Measurements from ENCODE around the gene EDEM2. TPM values are rescaled to one million over a fixed set of nuclear protein-coding genes. Genes with fewer than 3 reads are reported as not detected.

EDEM2 gene
- total RNA-seq, 1 experiment from 2014 or later: 28.5 TPM

DNA sequence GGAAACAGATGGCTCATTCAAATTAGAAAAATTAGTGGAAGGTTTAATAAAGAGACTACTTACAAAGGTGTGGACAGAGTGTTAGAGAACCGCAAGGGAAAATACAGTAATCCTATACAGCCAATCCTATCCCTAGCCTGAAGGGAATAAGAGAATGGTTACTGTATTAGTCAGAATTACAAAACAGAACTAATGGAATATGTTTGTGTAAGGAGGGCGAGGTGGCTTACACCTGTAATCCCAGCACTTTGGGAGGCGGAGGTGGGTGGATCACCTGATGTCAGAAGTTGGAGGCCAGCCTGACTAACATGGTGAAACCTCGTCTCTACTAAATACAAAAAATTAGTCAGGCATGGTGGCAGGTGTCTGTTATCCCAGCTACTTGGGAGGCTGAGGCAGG is 38.2 kb downstream of the EDEM2 start:
- 0 out of 2 replicates have a peak overlapping the region, but pooled peaks have one; percentile 1 for H2AFZ ChIP-seq (ENCODE audit: low read length)
- POLR2A ChIA-PET (ENCODE audit: unreplicated experiment): no interaction called here
- TF ChIP-seq EZH2phosphoT487 (IDR thresholded peaks at IDR 0.05; ENCODE audit: borderline replicate concordance, low read length): no peak
- no peak for TF ChIP-seq EZH2 (IDR thresholded peaks at IDR 0.05; ENCODE audit: low read length, unreplicated experiment)
- TF ChIP-seq, protein P1, sequence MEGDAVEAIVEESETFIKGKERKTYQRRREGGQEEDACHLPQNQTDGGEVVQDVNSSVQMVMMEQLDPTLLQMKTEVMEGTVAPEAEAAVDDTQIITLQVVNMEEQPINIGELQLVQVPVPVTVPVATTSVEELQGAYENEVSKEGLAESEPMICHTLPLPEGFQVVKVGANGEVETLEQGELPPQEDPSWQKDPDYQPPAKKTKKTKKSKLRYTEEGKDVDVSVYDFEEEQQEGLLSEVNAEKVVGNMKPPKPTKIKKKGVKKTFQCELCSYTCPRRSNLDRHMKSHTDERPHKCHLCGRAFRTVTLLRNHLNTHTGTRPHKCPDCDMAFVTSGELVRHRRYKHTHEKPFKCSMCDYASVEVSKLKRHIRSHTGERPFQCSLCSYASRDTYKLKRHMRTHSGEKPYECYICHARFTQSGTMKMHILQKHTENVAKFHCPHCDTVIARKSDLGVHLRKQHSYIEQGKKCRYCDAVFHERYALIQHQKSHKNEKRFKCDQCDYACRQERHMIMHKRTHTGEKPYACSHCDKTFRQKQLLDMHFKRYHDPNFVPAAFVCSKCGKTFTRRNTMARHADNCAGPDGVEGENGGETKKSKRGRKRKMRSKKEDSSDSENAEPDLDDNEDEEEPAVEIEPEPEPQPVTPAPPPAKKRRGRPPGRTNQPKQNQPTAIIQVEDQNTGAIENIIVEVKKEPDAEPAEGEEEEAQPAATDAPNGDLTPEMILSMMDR (conservative IDR thresholded peaks at IDR 0.05; ENCODE audit: low read depth, low read length): no peak
- H3K4me2 ChIP-seq (ENCODE audit: low read length): peak overlapping the region; percentile 24; the same call in 1 of the 2 replicates
- no peaks in the 10 kb centered on the region for H3K9me3 ChIP-seq (ENCODE audit: low read length)
- no peaks in the 10 kb centered on the region for H3K79me2 ChIP-seq (ENCODE audit: low read length)
- no peaks in the 10 kb centered on the region for H3K9me2 ChIP-seq (replicated peaks; ENCODE audit: low read length)
- 0 out of 2 replicates have a peak overlapping the region, but pooled peaks have one; percentile 14 for H3K27ac ChIP-seq (ENCODE audit: low read length)
- ATAC-seq (peak; percentile 87), DNase-seq (peak; percentile 78)
- CTCF ChIA-PET: no interaction called here
- H3K4me3 ChIP-seq (ENCODE audit: low read length): no peak overlapping the region
- no peak overlapping the region for H3K9ac ChIP-seq (ENCODE audit: low read length)
- H4K20me1 ChIP-seq (ENCODE audit: low read length): no peaks in the 10 kb centered on the region
- H3K27me3 ChIP-seq (ENCODE audit: low read length): no peaks in the 10 kb centered on the region
- BruUV-seq (replicated peaks): no TSS peak
- peaks cover 16% of the 10 kb centered on the region for H3K4me1 ChIP-seq (ENCODE audit: insufficient read depth, low read length)
- H3F3A ChIP-seq (ENCODE audit: low read length, unreplicated experiment): peaks cover 5% of the 10 kb centered on the region
- no peaks in the 10 kb centered on the region for H3K36me3 ChIP-seq (ENCODE audit: low read depth, low read length)
- intact Hi-C loops (cut with micrococcal nuclease): no loop called here

DNA sequence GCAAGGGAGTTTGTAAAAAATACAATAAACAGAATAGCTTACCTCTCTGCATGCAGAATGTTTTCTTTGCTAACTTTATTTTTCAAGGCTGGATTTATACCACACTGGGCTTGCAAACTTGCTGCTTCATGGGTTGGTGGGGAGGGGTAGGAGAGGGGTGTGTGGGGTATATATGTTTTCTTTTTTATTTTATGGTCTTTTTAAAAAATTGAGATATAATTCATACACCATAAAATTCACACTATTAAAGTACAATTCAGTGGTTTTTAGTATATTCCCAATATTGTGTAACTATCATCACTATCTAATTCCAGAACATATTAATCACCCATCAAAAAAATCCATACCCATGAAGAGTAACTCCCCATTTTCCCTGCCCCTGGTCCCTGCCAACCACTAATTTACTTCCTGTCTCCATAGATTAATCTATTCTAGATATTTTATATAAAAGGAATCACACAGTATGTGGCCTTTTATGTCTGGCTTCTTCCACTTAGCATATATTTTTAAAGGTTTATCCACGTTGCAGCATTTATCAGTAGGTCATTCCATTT is 40.2 kb downstream of the EDEM2 start:
- Histone ChIP-seq H3K36me3 (ENCODE audit: low read depth, low read length) (no peaks in the 10 kb centered on the region), H3K4me3 (ENCODE audit: low read length) (no peak overlapping the region), H3K9me2 (replicated peaks; ENCODE audit: low read length) (no peaks in the 10 kb centered on the region), H4K20me1 (ENCODE audit: low read length) (no peaks in the 10 kb centered on the region), H3K4me2 (ENCODE audit: low read length) (no peak overlapping the region), H3K27me3 (ENCODE audit: low read length) (no peaks in the 10 kb centered on the region), H3K4me1 (ENCODE audit: insufficient read depth, low read length) (peaks cover 16% of the 10 kb centered on the region), H3K79me2 (ENCODE audit: low read length) (no peaks in the 10 kb centered on the region), H3F3A (ENCODE audit: low read length, unreplicated experiment) (peaks cover 5% of the 10 kb centered on the region), H3K9me3 (ENCODE audit: low read length) (no peaks in the 10 kb centered on the region), H3K27ac (ENCODE audit: low read length) (no peak overlapping the region), H2AFZ (ENCODE audit: low read length) (no peak overlapping the region), H3K9ac (ENCODE audit: low read length) (no peak overlapping the region)
- ATAC-seq (no peak), DNase-seq (no peak)
- CTCF ChIA-PET: no interaction called here
- POLR2A ChIA-PET (ENCODE audit: unreplicated experiment): no interaction called here
- BruUV-seq (replicated peaks): no TSS peak
- intact Hi-C loops (cut with micrococcal nuclease): no loop called here
- TF ChIP-seq, protein P1 (conservative IDR thresholded peaks at IDR 0.05; ENCODE audit: low read depth, low read length): no peak
- TF ChIP-seq EZH2 (IDR thresholded peaks at IDR 0.05; ENCODE audit: low read length, unreplicated experiment): no peak
- TF ChIP-seq EZH2phosphoT487 (IDR thresholded peaks at IDR 0.05; ENCODE audit: borderline replicate concordance, low read length): no peak

DNA sequence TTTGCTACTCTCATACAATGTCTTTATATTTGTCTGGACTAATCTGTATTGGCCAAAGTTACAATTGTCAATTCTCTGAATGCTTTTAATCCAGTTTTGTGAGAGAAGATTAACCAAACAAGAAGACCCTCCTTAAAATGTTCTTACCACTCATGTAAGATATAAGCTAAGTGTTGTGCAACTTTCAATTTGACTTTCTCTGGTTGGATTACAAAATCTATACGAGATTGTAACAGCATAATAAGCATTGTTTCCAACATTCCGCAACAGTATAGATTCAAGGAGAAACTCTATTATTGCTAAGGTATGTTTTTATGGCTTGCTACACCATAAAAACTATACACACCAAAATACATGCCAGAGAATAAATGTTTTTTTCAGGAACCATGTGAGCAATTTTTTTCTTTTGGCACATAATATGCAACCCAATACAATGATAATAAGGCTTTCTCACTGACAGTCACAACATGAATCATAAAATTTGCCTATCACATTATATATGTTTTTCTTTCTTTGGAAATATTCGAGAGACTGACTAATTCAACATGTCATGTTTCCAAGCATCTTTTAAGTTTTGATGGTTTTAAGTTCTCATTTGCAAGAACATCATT is 42.3 kb downstream of the EDEM2 start:
- TF ChIP-seq, protein P1 (conservative IDR thresholded peaks at IDR 0.05; ENCODE audit: low read depth, low read length): no peak
- TF ChIP-seq EZH2phosphoT487 (IDR thresholded peaks at IDR 0.05; ENCODE audit: borderline replicate concordance, low read length) (no peak), EZH2 (IDR thresholded peaks at IDR 0.05; ENCODE audit: low read length, unreplicated experiment) (no peak)
- no peak for ATAC-seq
- DNase-seq: no peak
- Histone ChIP-seq H3K9ac (ENCODE audit: low read length) (no peak overlapping the region), H3K27ac (ENCODE audit: low read length) (no peak overlapping the region), H3K9me3 (ENCODE audit: low read length) (no peaks in the 10 kb centered on the region), H3K4me1 (ENCODE audit: insufficient read depth, low read length) (peaks cover 4% of the 10 kb centered on the region), H3F3A (ENCODE audit: low read length, unreplicated experiment) (no peaks in the 10 kb centered on the region), H3K9me2 (replicated peaks; ENCODE audit: low read length) (no peaks in the 10 kb centered on the region), H2AFZ (ENCODE audit: low read length) (no peak overlapping the region), H3K4me2 (ENCODE audit: low read length) (no peak overlapping the region), H3K36me3 (ENCODE audit: low read depth, low read length) (no peaks in the 10 kb centered on the region), H3K27me3 (ENCODE audit: low read length) (no peaks in the 10 kb centered on the region), H3K79me2 (ENCODE audit: low read length) (no peaks in the 10 kb centered on the region), H4K20me1 (ENCODE audit: low read length) (no peaks in the 10 kb centered on the region), H3K4me3 (ENCODE audit: low read length) (no peak overlapping the region)
- POLR2A ChIA-PET (ENCODE audit: unreplicated experiment): no interaction called here
- intact Hi-C loops (cut with micrococcal nuclease): no loop called here
- BruUV-seq (replicated peaks): no TSS peak
- CTCF ChIA-PET: no interaction called here

Data from PC-3 (cell line).